ENCODE data around the gene KCNJ9. TPM values are rescaled to one million over a fixed set of nuclear protein-coding genes. Genes with fewer than 3 reads are reported as not detected.

Gene KCNJ9
- total and polyA plus RNA-seq, 2 donors (not counting 1 experiment from before 2014, with no cell fraction given): not detected

DNA sequence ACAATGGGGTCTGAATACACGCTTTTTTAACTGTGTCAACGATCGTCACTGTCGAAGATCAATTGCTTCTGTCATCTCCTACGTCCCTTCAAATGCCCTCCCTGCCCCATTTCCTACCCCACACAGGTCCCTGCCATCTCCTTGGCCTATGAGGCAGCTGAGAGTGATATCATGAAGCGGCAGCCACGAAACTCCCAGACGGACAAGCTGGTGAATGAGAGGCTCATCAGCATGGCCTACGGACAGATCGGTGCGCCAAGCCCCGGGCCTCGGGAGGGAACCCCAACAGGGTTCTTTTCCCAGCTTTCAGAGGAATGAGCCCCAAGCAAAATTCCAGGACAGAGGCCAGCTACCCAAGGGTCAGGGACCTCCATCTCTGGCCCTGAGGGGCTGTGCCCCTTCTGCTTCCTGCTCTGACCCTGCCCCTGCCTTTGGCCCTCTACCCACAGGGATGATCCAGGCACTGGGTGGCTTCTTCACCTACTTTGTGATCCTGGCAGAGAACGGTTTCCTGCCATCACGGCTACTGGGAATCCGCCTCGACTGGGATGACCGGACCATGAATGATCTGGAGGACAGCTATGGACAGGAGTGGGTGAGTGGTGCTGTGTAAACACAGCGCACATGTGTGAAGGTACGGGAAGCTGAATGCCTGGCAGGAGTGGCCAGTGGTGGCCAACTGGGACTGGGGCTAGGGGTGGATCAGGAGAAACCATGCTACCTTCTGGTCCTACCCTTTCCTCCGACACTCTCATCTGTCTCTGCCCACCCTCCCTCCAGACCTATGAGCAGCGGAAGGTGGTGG is 55.0 kb downstream of the KCNJ9 start:
- intact Hi-C loops (cut with micrococcal nuclease): no loop called here
- Histone ChIP-seq H3K9ac (ENCODE audit: low read length) (no peak overlapping the region), H3K4me3 (ENCODE audit: control extremely low read depth in 1 of 5, extremely low read depth in 1 of 5, insufficient read depth in 1 of 5, low read depth in 2 of 5, low read length in 4 of 5) (no peak overlapping the region), H4K20me1 (ENCODE audit: control insufficient read depth, insufficient read depth, low read length, poor library complexity, severe bottlenecking) (no peaks in the 10 kb centered on the region), H3K4me2 (replicated peaks; ENCODE audit: low read depth, low read length, poor library complexity, severe bottlenecking) (no peak overlapping the region), H3K27ac (ENCODE audit: low read length in 2 of 2) (no peak overlapping the region), H2AFZ (ENCODE audit: insufficient read depth, low read depth, low read length, poor library complexity, severe bottlenecking) (no peak overlapping the region), H3K79me2 (ENCODE audit: control insufficient read depth, insufficient read depth, low read length) (no peaks in the 10 kb centered on the region), H3K4me1 (ENCODE audit: control insufficient read depth in 2 of 2, insufficient read depth in 2 of 2, low read length in 2 of 2) (no peaks in the 10 kb centered on the region), H3K9me3 (ENCODE audit: control extremely low read depth in 1 of 3, control insufficient read depth in 2 of 3, insufficient read depth in 1 of 3, low read length in 2 of 3) (no peaks in the 10 kb centered on the region), H3K27me3 (replicated peaks in 1 of 4; ENCODE audit: control extremely low read depth in 1 of 4, control insufficient read depth in 3 of 4, insufficient read depth in 4 of 4, low read length in 3 of 4) (peaks cover 0 to 11% (median 3%) of the 10 kb centered on the region in 4 experiments), H3K36me3 (replicated peaks in 1 of 2; ENCODE audit: control extremely low read depth in 1 of 2, control insufficient read depth in 1 of 2, extremely low read depth in 1 of 2, insufficient read depth in 2 of 2, low read length in 1 of 2) (no peaks in the 10 kb centered on the region)
- ATAC-seq (ENCODE audit: low read depth): no peak
- WGBS (ENCODE audit: insufficient coverage): 93% methylated on average over 22 of the region's 22 CpGs
- ChIA-PET CTCF (no interaction called here), POLR2A (no interaction called here)
- no peaks in the 10 kb centered on the region for H3K9me3 Mint-ChIP-seq (ENCODE audit: insufficient read depth)
- peaks cover 41% of the 10 kb centered on the region for H3K27me3 Mint-ChIP-seq
- H3K4me1 Mint-ChIP-seq: no peaks in the 10 kb centered on the region
- no peak overlapping the region for H3K4me3 Mint-ChIP-seq
- no peak for DNase-seq
- TF ChIP-seq EZH2 (IDR thresholded peaks at IDR 0.05; ENCODE audit: borderline replicate concordance, insufficient read depth, low read depth, low read length, poor library complexity, severe bottlenecking): no peak
- TF ChIP-seq, protein P1, sequence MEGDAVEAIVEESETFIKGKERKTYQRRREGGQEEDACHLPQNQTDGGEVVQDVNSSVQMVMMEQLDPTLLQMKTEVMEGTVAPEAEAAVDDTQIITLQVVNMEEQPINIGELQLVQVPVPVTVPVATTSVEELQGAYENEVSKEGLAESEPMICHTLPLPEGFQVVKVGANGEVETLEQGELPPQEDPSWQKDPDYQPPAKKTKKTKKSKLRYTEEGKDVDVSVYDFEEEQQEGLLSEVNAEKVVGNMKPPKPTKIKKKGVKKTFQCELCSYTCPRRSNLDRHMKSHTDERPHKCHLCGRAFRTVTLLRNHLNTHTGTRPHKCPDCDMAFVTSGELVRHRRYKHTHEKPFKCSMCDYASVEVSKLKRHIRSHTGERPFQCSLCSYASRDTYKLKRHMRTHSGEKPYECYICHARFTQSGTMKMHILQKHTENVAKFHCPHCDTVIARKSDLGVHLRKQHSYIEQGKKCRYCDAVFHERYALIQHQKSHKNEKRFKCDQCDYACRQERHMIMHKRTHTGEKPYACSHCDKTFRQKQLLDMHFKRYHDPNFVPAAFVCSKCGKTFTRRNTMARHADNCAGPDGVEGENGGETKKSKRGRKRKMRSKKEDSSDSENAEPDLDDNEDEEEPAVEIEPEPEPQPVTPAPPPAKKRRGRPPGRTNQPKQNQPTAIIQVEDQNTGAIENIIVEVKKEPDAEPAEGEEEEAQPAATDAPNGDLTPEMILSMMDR (IDR thresholded peaks at IDR 0.05): no peak
- H3K27ac Mint-ChIP-seq: no peak overlapping the region

GRCh38 chr1:160136926-160137200 is 55.5 kb downstream of the KCNJ9 start:
- Histone ChIP-seq H3K9me3 (ENCODE audit: control extremely low read depth in 1 of 3, control insufficient read depth in 2 of 3, insufficient read depth in 1 of 3, low read length in 2 of 3) (no peaks in the 10 kb centered on the region), H3K79me2 (ENCODE audit: control insufficient read depth, insufficient read depth, low read length) (no peaks in the 10 kb centered on the region), H4K20me1 (ENCODE audit: control insufficient read depth, insufficient read depth, low read length, poor library complexity, severe bottlenecking) (no peaks in the 10 kb centered on the region), H2AFZ (ENCODE audit: insufficient read depth, low read depth, low read length, poor library complexity, severe bottlenecking) (no peak overlapping the region), H3K4me3 (ENCODE audit: control extremely low read depth in 1 of 5, extremely low read depth in 1 of 5, insufficient read depth in 1 of 5, low read depth in 2 of 5, low read length in 4 of 5) (no peak overlapping the region), H3K4me2 (replicated peaks; ENCODE audit: low read depth, low read length, poor library complexity, severe bottlenecking) (no peak overlapping the region), H3K9ac (ENCODE audit: low read length) (no peak overlapping the region), H3K27ac (ENCODE audit: low read length in 2 of 2) (no peak overlapping the region), H3K27me3 (replicated peaks in 1 of 4; ENCODE audit: control extremely low read depth in 1 of 4, control insufficient read depth in 3 of 4, insufficient read depth in 4 of 4, low read length in 3 of 4) (peaks cover 0 to 13% (median 5%) of the 10 kb centered on the region in 4 experiments), H3K36me3 (replicated peaks in 1 of 2; ENCODE audit: control extremely low read depth in 1 of 2, control insufficient read depth in 1 of 2, extremely low read depth in 1 of 2, insufficient read depth in 2 of 2, low read length in 1 of 2) (no peaks in the 10 kb centered on the region), H3K4me1 (ENCODE audit: control insufficient read depth in 2 of 2, insufficient read depth in 2 of 2, low read length in 2 of 2) (no peaks in the 10 kb centered on the region)
- no peak for TF ChIP-seq EZH2 (IDR thresholded peaks at IDR 0.05; ENCODE audit: borderline replicate concordance, insufficient read depth, low read depth, low read length, poor library complexity, severe bottlenecking)
- TF ChIP-seq, protein P1 (IDR thresholded peaks at IDR 0.05): no peak
- H3K27ac Mint-ChIP-seq: no peak overlapping the region
- ATAC-seq (ENCODE audit: low read depth) (no peak), DNase-seq (no peak)
- ChIA-PET CTCF (no interaction called here), POLR2A (no interaction called here)
- no peak overlapping the region for H3K4me3 Mint-ChIP-seq
- no peaks in the 10 kb centered on the region for H3K9me3 Mint-ChIP-seq (ENCODE audit: insufficient read depth)
- H3K4me1 Mint-ChIP-seq: no peaks in the 10 kb centered on the region
- H3K27me3 Mint-ChIP-seq: peaks cover 45% of the 10 kb centered on the region
- WGBS (ENCODE audit: insufficient coverage): 100% methylated on average over 5 of the region's 5 CpGs
- intact Hi-C loops (cut with micrococcal nuclease): no loop called here
